ENCODE measurements around the gene NGLY1. TPM values are rescaled to one million over a fixed set of nuclear protein-coding genes. Genes with fewer than 3 reads are reported as not detected.

The NGLY1 gene
- polyA plus RNA-seq, 1 experiment, result 13.9 TPM

DNA sequence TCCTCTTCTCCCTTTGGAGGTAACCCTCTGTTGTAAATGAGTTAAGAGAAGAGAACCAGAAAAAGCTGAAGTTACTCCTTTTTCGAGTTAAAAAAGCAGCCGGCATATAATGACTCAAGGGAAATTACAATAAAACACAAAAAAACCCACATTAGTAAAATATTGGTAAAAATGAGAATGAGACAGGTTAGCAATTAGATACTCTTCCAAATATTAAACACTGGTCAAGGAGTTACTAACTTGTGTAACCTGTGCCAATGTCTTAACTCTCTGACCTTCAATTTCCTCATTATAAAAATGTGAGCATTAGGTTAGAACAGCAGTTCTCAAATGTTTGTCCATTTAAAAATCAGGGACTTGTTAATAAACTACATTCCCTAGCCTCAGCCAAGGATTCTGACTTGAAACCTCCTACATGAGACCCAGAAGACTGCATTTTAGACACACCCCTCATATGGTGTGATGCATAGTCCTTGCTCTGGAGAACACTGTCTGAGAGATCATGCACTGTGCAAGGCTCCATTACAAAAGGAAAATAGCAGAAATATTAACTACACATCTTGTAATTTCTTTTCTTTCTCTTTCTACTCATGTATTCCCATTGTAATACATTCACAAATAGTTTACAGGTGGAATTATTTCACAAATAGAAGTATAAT, 75.8 kb downstream of the NGLY1 start:
- TF ChIP-seq, protein P1, sequence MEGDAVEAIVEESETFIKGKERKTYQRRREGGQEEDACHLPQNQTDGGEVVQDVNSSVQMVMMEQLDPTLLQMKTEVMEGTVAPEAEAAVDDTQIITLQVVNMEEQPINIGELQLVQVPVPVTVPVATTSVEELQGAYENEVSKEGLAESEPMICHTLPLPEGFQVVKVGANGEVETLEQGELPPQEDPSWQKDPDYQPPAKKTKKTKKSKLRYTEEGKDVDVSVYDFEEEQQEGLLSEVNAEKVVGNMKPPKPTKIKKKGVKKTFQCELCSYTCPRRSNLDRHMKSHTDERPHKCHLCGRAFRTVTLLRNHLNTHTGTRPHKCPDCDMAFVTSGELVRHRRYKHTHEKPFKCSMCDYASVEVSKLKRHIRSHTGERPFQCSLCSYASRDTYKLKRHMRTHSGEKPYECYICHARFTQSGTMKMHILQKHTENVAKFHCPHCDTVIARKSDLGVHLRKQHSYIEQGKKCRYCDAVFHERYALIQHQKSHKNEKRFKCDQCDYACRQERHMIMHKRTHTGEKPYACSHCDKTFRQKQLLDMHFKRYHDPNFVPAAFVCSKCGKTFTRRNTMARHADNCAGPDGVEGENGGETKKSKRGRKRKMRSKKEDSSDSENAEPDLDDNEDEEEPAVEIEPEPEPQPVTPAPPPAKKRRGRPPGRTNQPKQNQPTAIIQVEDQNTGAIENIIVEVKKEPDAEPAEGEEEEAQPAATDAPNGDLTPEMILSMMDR (IDR thresholded peaks at IDR 0.05; ENCODE audit: low read depth, low read length), result no peak
- ChIA-PET POLR2A (no interaction called here), CTCF (interaction anchor here (0.5 kb wide), 1 partner anchor 867 kb away, joined by 6 read pairs; no protein-coding TSS in a partner anchor)
- no peaks in the 10 kb centered on the region for H3K27me3 ChIP-seq (ENCODE audit: control insufficient read depth, insufficient read depth, low read length)
- DNase-seq (ENCODE audit: low read depth, low spot score), result no peak
- H3K4me3 ChIP-seq (ENCODE audit: low read depth, low read length), result no peak overlapping the region
- H3K9me3 ChIP-seq (ENCODE audit: control insufficient read depth, insufficient read depth, low read length), result no peaks in the 10 kb centered on the region
- H3K27ac ChIP-seq (ENCODE audit: low read depth, low read length), result no peak overlapping the region

DNA sequence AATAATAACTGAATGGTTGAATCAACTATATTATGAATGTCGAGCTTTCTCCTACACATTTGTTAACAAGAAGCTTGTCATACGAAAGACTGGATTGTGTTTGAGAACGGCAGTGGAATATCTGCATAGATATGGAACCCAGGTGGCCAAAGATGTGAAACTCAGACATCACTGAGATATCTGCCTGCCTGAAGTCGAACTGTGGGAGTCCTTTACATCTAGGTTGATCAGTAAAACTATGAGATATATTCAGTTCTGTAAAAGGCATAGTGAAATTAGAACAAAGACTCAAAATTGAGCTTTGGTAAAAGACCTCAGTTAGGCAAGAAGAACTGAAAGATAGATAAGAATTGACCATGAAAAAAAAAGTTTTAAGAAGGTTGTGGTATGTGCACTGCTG, 77.0 kb downstream of the NGLY1 start:
- Histone ChIP-seq H3K27me3 (ENCODE audit: control insufficient read depth, insufficient read depth, low read length) (no peaks in the 10 kb centered on the region), H3K27ac (ENCODE audit: low read depth, low read length) (no peak overlapping the region), H3K9me3 (ENCODE audit: control insufficient read depth, insufficient read depth, low read length) (no peaks in the 10 kb centered on the region), H3K4me3 (ENCODE audit: low read depth, low read length) (no peak overlapping the region)
- ChIA-PET POLR2A (no interaction called here), CTCF (no interaction called here)
- TF ChIP-seq, protein P1 (IDR thresholded peaks at IDR 0.05; ENCODE audit: low read depth, low read length), result no peak
- no peak for DNase-seq (ENCODE audit: low read depth, low spot score)

DNA sequence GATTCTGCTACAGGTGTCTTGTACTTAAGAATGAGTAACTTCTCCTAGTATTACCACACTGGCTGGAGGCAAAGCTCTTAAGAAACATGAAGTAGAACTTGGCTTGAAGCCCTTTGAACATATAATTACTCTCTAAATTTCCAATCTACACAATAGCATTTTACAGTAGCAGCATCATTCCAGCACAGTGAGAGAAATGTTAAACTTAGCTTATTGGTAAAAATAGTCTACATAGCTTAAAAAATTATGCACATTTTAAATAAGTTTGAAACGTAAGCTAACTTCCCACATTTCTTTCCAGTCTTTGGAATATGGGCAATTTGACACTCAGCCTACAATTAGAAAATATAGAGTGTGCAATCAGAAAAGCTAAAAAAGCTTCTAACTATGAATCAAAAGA, 85.7 kb downstream of the NGLY1 start:
- ChIA-PET POLR2A (no interaction called here), CTCF (interaction anchor here (0.6 to 1.2 kb wide), 2 partner anchors 49 to 1616 kb away, joined by 4 to 5 read pairs; no protein-coding TSS in a partner anchor)
- H3K27me3 ChIP-seq (ENCODE audit: control insufficient read depth, insufficient read depth, low read length), result no peaks in the 10 kb centered on the region
- DNase-seq (ENCODE audit: low read depth, low spot score), result no peak
- TF ChIP-seq, protein P1 (IDR thresholded peaks at IDR 0.05; ENCODE audit: low read depth, low read length), result no peak
- H3K9me3 ChIP-seq (ENCODE audit: control insufficient read depth, insufficient read depth, low read length), result no peaks in the 10 kb centered on the region
- H3K27ac ChIP-seq (ENCODE audit: low read depth, low read length), result no peak overlapping the region
- no peak overlapping the region for H3K4me3 ChIP-seq (ENCODE audit: low read depth, low read length)

DNA sequence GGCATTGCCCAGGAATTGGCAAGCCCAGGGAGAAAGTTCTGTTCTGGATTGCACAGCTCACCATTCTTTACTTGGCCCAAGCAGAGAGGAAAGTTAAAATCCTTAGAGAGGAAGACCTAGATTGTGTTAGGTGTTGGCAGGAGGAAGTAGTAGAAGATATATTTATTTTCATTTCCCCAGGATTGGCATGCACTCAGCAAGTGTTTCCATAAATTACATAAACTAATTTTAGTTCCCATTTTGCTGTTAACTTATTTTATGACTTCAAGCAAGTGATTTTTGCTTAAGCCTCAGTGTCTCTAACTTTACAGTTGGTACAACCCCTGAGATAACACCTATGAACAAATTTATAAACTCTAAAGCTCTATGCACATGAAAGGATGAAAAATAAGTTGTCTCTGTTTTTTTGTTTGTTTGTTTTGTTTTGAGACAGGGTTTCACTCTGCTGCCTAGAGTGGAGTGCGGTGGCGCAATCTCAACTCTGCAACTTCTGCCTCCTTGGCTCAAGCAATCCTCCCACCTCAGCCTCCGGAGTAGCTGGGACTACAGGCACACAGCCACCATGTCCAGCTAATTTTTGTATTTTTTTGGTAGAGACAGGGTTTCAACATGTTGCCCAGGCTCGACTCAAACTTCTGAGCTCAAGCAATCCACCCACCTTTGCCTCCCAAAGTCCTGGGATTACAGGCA, 87.4 kb downstream of the NGLY1 start:
- DNase-seq (ENCODE audit: low read depth, low spot score), result no peak
- TF ChIP-seq, protein P1 (IDR thresholded peaks at IDR 0.05; ENCODE audit: low read depth, low read length), result no peak
- ChIA-PET POLR2A (no interaction called here), CTCF (no interaction called here)
- peaks cover 3% of the 10 kb centered on the region for H3K27me3 ChIP-seq (ENCODE audit: control insufficient read depth, insufficient read depth, low read length)
- no peak overlapping the region for H3K4me3 ChIP-seq (ENCODE audit: low read depth, low read length)
- H3K9me3 ChIP-seq (ENCODE audit: control insufficient read depth, insufficient read depth, low read length), result no peaks in the 10 kb centered on the region
- no peak overlapping the region for H3K27ac ChIP-seq (ENCODE audit: low read depth, low read length)

DNA sequence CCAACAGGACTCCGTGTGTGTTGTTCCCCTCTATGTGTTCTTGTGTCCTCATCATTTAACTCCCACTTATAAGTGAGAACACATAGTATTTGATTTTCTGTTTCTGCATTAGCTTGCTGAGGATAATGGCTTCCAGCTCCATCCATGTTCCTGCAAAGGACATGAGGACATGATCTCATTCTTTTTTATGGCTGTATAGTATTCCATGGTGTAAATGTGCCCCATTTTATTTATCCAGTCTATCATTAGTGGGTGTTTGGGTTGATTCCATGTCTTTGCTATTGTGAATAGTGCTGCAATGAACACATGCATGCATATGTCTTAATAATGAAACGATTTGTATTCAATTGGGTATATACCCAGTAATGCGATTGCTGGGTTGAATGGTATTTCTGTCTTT, 90.0 kb downstream of the NGLY1 start:
- H3K9me3 ChIP-seq (ENCODE audit: control insufficient read depth, insufficient read depth, low read length), result no peaks in the 10 kb centered on the region
- no peak overlapping the region for H3K4me3 ChIP-seq (ENCODE audit: low read depth, low read length)
- no peak overlapping the region for H3K27ac ChIP-seq (ENCODE audit: low read depth, low read length)
- DNase-seq (ENCODE audit: low read depth, low spot score), result no peak
- ChIA-PET POLR2A (no interaction called here), CTCF (no interaction called here)
- TF ChIP-seq, protein P1 (IDR thresholded peaks at IDR 0.05; ENCODE audit: low read depth, low read length), result no peak
- H3K27me3 ChIP-seq (ENCODE audit: control insufficient read depth, insufficient read depth, low read length), result peaks cover 3% of the 10 kb centered on the region
